Uterus (tissue), 4 donors: ENCODE measurements around the gene RBMS3. TPM values are rescaled to one million over a fixed set of nuclear protein-coding genes. Genes with fewer than 3 reads are reported as not detected.

Experiments
- DNase-seq, 2 donors: peaks; one replicate each; pipeline ENCODE4 v3.0.0-alpha.2; 2019 to 2020
- H3K27ac ChIP-seq, 2 donors: fragments of 200-600 bp; sonication (generic); 1 replicate in 1 of 2; 2 replicates in 1 of 2; pipeline ENCODE4 v1.5.1; 2016 to 2018
- H3K27me3 ChIP-seq, 2 donors: fragments of 200-600 bp; sonication (generic); one replicate each; pipeline ENCODE4 v1.5.1; 2018 to 2019; ENCODE audit warnings: control low read depth in 1 of 2
- H3K36me3 ChIP-seq, 2 donors: fragments of 200-600 bp; sonication (generic); one replicate each; pipeline ENCODE4 v1.5.1; 2019; ENCODE audit warnings: control low read depth in 1 of 2
- H3K4me1 ChIP-seq, 2 donors: fragments of 200-600 bp; sonication (generic); one replicate each; pipeline ENCODE4 v1.5.1; 2018 to 2019; ENCODE audit warnings: control low read depth in 1 of 2
- H3K4me3 ChIP-seq, 2 donors: fragments of 200-600 bp; sonication (generic); 1 replicate in 1 of 2; 2 replicates in 1 of 2; pipeline ENCODE4 v1.5.1; 2018 to 2019; ENCODE audit warnings: mild to moderate bottlenecking in 1 of 2
- H3K9me3 ChIP-seq, 2 donors: fragments of 200-600 bp; sonication (generic); one replicate each; pipeline ENCODE4 v1.5.1; 2019; ENCODE audit warnings: control low read depth in 1 of 2
- CTCF ChIP-seq, 4 experiments: fragments of 200-600 bp in 2 of 4; fragments of 450-650 bp in 2 of 4; sonication (generic) in 2 of 4; IDR thresholded peaks; one replicate each; pipeline ENCODE4 v1.5.1; 2016 to 2019; ENCODE audit warnings: antibody characterized with exemption in 4 of 4, mild to moderate bottlenecking in 2 of 4, moderate library complexity in 1 of 4
- POLR2A ChIP-seq, 2 donors: fragments of 450-650 bp; IDR thresholded peaks; one replicate each; pipeline ENCODE4 v1.6.1; 2016; ENCODE audit warnings: antibody characterized with exemption in 2 of 2, mild to moderate bottlenecking in 1 of 2, moderate library complexity in 1 of 2
- intact Hi-C: fragments of 100-400 bp; cut with DNase I; formaldehyde crosslinking; loops from one replicate; pipeline ENCODE4 v1.15.1; 2023; ENCODE audit warnings: low total_unique reads
- total RNA-seq, 4 donors: library from RNA; depleted of rRNA in 3 of 4; stranded (reverse); fragments of >200 nt in 3 of 4; gene quantifications; one replicate each; pipeline versions ENCODE4 v1.1.0 to v1.2.4, GENCODE V29; 2014 to 2023
- donor health status: DM: yes; HTN: yes; CAD: no.

Gene RBMS3
- total RNA-seq, 4 donors from 2014 or later = 45.9 to 113 (median 75.4) TPM

GRCh38 chr3:30002797-30003196, 721.9 kb downstream of the RBMS3 start:
- H3K27ac ChIP-seq = no peak overlapping the region
- no peaks in the 10 kb centered on the region for H3K27me3 ChIP-seq
- no peaks in the 10 kb centered on the region for H3K36me3 ChIP-seq
- H3K9me3 ChIP-seq = no peaks in the 10 kb centered on the region
- TF ChIP-seq CTCF (IDR thresholded peaks at IDR 0.05) (no peak), POLR2A (IDR thresholded peaks at IDR 0.05) (no peak)
- no peaks in the 10 kb centered on the region for H3K4me1 ChIP-seq
- intact Hi-C loops = no loop called here
- DNase-seq = no peak
- H3K4me3 ChIP-seq = no peak overlapping the region

- no peaks in the 10 kb centered on the region for H3K9me3 ChIP-seq
- no peak overlapping the region for H3K27ac ChIP-seq
- no peak for DNase-seq
- intact Hi-C loops = no loop called here
- H3K4me3 ChIP-seq = no peak overlapping the region
- H3K4me1 ChIP-seq = no peaks in the 10 kb centered on the region
- no peaks in the 10 kb centered on the region for H3K27me3 ChIP-seq
- no peaks in the 10 kb centered on the region for H3K36me3 ChIP-seq
- TF ChIP-seq POLR2A (IDR thresholded peaks at IDR 0.05) = no peak
- TF ChIP-seq CTCF (IDR thresholded peaks at IDR 0.05) = no peak
Observed at GRCh38 chr3:30003741-30004140, 722.9 kb downstream of the RBMS3 start.

- Histone ChIP-seq H3K27ac (no peak overlapping the region), H3K4me1 (no peaks in the 10 kb centered on the region), H3K4me3 (no peak overlapping the region), H3K36me3 (no peaks in the 10 kb centered on the region), H3K9me3 (no peaks in the 10 kb centered on the region), H3K27me3 (no peaks in the 10 kb centered on the region)
- intact Hi-C loops = no loop called here
- TF ChIP-seq POLR2A (IDR thresholded peaks at IDR 0.05) (no peak), CTCF (IDR thresholded peaks at IDR 0.05) (no peak)
- DNase-seq = no peak
Observed at GRCh38 chr3:30004481-30004880, 723.6 kb downstream of the RBMS3 start.

- Histone ChIP-seq H3K4me1 (no peaks in the 10 kb centered on the region), H3K9me3 (no peaks in the 10 kb centered on the region), H3K27ac (no peak overlapping the region), H3K27me3 (no peaks in the 10 kb centered on the region), H3K36me3 (no peaks in the 10 kb centered on the region), H3K4me3 (no peak overlapping the region)
- TF ChIP-seq CTCF (IDR thresholded peaks at IDR 0.05) (no peak), POLR2A (IDR thresholded peaks at IDR 0.05) (no peak)
- intact Hi-C loops = no loop called here
- no peak for DNase-seq
Observed at GRCh38 chr3:30006111-30006510, 725.2 kb downstream of the RBMS3 start.

GRCh38 chr3:30007668-30008067, 726.8 kb downstream of the RBMS3 start:
- Histone ChIP-seq H3K9me3 (no peaks in the 10 kb centered on the region), H3K36me3 (no peaks in the 10 kb centered on the region), H3K27ac (no peak overlapping the region), H3K4me3 (no peak overlapping the region), H3K4me1 (no peaks in the 10 kb centered on the region), H3K27me3 (no peaks in the 10 kb centered on the region)
- no peak for DNase-seq
- no peak for TF ChIP-seq POLR2A (IDR thresholded peaks at IDR 0.05)
- no peak for TF ChIP-seq CTCF (IDR thresholded peaks at IDR 0.05)
- intact Hi-C loops = no loop called here
